Suprapubic skin (tissue), 3 donors: ENCODE data around the gene C11orf86.

Experiments used
- CTCF ChIP-seq, 2 donors: fragments of 200-600 bp in 1 of 2; fragments of 450-650 bp in 1 of 2; sonication (generic) in 1 of 2; IDR thresholded peaks; one replicate each; pipeline ENCODE4 v1.5.1; 2016 to 2019; ENCODE audit warnings: antibody characterized with exemption in 2 of 2, mild to moderate bottlenecking in 1 of 2, moderate library complexity in 1 of 2
- EP300 ChIP-seq: sonication (generic); formaldehyde crosslinking; IDR thresholded peaks from one replicate; pipeline ENCODE4 v1.6.1; 2017; ENCODE audit warnings: antibody characterized with exemption
- POLR2A ChIP-seq, 2 donors: fragments of 450-650 bp; IDR thresholded peaks; one replicate each; pipeline ENCODE4 v1.6.1; 2017; ENCODE audit warnings: antibody characterized with exemption in 2 of 2, mild to moderate bottlenecking in 2 of 2, moderate library complexity in 2 of 2

DNA sequence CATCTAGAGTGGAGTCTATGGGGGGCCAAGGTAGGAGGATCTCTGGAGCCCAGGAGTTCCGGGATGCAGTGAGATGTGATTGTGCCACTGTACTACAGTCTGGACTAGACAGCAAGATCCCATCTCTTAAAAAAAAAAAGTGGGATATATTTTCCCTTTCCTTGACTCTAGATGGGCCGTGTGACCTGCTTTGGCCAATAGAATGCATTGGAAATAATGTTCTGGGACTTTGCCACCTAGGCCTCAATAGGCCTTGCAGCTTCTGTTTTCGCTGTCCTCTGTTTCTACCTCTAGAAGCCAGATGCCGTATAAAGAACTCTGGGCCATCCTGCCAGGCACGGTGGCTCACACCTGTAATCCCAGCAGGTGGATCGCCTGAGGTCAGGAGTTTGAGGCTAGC, 3.6 kb downstream of the C11orf86 start:
- no peak for TF ChIP-seq POLR2A (IDR thresholded peaks at IDR 0.05)
- no peak for TF ChIP-seq CTCF (IDR thresholded peaks at IDR 0.05)
- TF ChIP-seq EP300: no peak
